ENCODE measurements around the gene NDUFB5.
A peak's percentile ranks its signal among the peaks of the same experiment; 100 is the strongest.

Gene NDUFB5

DNA sequence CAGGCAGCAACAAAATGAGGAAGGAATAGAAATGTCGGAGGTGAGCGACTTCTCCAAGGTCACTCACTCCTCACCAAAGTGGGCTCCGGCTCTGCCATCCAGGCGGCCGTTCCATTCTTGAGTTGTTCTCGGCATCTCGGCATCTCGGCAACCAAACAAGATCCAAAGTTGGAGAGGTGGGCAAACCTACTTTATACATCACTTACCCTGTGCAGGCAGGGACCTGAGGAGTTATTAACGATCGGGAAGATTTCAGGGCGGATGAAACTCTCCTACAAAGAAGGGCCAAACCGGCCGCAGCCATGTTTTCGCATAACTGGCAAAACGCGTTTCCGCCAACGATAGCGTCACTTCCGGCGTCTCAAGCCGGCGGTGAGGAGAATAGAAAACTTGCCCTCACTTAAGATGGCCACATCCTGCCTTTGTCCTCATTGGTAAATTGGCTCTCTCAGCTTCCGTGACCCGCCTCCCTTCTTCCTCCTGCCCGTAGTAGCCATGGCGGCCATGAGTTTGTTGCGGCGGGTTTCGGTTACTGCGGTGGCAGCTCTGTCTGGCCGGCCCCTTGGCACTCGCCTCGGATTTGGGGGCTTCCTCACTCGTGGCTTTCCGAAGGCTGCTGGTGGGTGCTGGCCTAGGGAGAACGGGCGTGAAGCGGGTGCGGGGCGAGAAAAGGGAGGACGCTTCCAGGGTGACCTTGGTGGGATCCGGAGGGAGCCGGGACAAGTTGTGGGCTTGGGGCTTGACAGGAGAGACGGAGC lies at the start of gene NDUFB5, which contains the start of gene MRPL47:
TSS of gene NDUFB5 (plus strand) at position 474 of the 758 bp plus-strand sequence. CDS start at position 496, 22 bp downstream.
TSS of gene MRPL47 (minus strand) at position 318 of the 758 bp plus-strand sequence. CDS start at position 304, 14 bp downstream.
- Histone ChIP-seq H3K9ac (peak within 1 kb of the TSS; percentile 88 to 96 (median 93)), H3K27ac (peak within 1 kb of the TSS; percentile 88 to 97 (median 93)), H3K36me3 (peaks cover 34 to 65% (median 43%) of the 10 kb centered on the region in 11 experiments), H4K20me1 (peaks cover 7 to 27% (median 18%) of the 10 kb centered on the region in 11 experiments; a peak in 12 of 22 replicates), H3K4me1 (peaks cover 27 to 47% (median 35%) of the 10 kb centered on the region in 10 experiments), H3K9me3 (replicated peaks in 1 of 11) (no peaks in the 10 kb centered on the region), H3K4me2 (peak within 1 kb of the TSS; percentile 88 to 95 (median 91)), H3K27me3 (no peaks in the 10 kb centered on the region), H3K4me3 (peak within 1 kb of the TSS; percentile 74 to 88 (median 82))
- TF ChIP-seq Cebpa-rat (IDR thresholded peaks at IDR 0.05) = no peak

GRCh38 chr3:179558742-179559364 lies 45.7 kb upstream of the NDUFB5 start:
- TF ChIP-seq Cebpa-rat (IDR thresholded peaks at IDR 0.05) = no peak
- H3K4me1 ChIP-seq = peaks cover 2 to 13% (median 10%) of the 10 kb centered on the region in 10 experiments
- H3K27me3 ChIP-seq = no peaks in the 10 kb centered on the region
- H3K27ac ChIP-seq = no peak overlapping the region
- no peaks in the 10 kb centered on the region for H3K9me3 ChIP-seq (replicated peaks in 1 of 11)
- peaks cover 0 to 6% (median 2%) of the 10 kb centered on the region in 11 experiments; a peak in 8 of 22 replicates for H4K20me1 ChIP-seq
- no peaks in the 10 kb centered on the region for H3K36me3 ChIP-seq
- H3K4me2 ChIP-seq = no peak overlapping the region
- H3K4me3 ChIP-seq = no peak overlapping the region
- H3K9ac ChIP-seq = no peak overlapping the region

GRCh38 chr3:179560791-179561190 lies 43.8 kb upstream of the NDUFB5 start:
- TF ChIP-seq Cebpa-rat (IDR thresholded peaks at IDR 0.05) = no peak
- peaks cover 0 to 25% (median 21%) of the 10 kb centered on the region in 11 experiments; a peak in 15 of 22 replicates for H4K20me1 ChIP-seq
- no peak overlapping the region for H3K4me2 ChIP-seq
- peaks cover 19 to 31% (median 24%) of the 10 kb centered on the region in 10 experiments for H3K4me1 ChIP-seq
- no peak overlapping the region for H3K4me3 ChIP-seq
- H3K9ac ChIP-seq = no peak overlapping the region
- H3K27ac ChIP-seq = no peak overlapping the region
- no peaks in the 10 kb centered on the region for H3K36me3 ChIP-seq
- H3K27me3 ChIP-seq = no peaks in the 10 kb centered on the region
- no peaks in the 10 kb centered on the region for H3K9me3 ChIP-seq (replicated peaks in 1 of 11)

GRCh38 chr3:179562591-179563270 lies 41.9 kb upstream of the NDUFB5 start, which contains the start of gene ACTL6A:
Gene ACTL6A, plus strand, starts transcription at chr3:179562926. Its CDS starts 167 bp downstream, at chr3:179563093.
- Histone ChIP-seq H3K4me3 (peak within 1 kb of the TSS; percentile 75 to 93 (median 88)), H3K9me3 (replicated peaks in 1 of 11) (no peaks in the 10 kb centered on the region), H4K20me1 (peaks cover 0 to 44% (median 40%) of the 10 kb centered on the region in 11 experiments; a peak in 17 of 22 replicates), H3K27me3 (no peaks in the 10 kb centered on the region), H3K36me3 (no peaks in the 10 kb centered on the region), H3K27ac (peak within 1 kb of the TSS in 10 of 11 experiments; percentile 63 to 96 (median 93); a peak in 21 of 22 replicates), H3K9ac (peak within 1 kb of the TSS; percentile 79 to 96 (median 94)), H3K4me2 (peak within 1 kb of the TSS; percentile 86 to 97 (median 95)), H3K4me1 (peaks cover 19 to 32% (median 25%) of the 10 kb centered on the region in 10 experiments)
- TF ChIP-seq Cebpa-rat (IDR thresholded peaks at IDR 0.05) = no peak

DNA sequence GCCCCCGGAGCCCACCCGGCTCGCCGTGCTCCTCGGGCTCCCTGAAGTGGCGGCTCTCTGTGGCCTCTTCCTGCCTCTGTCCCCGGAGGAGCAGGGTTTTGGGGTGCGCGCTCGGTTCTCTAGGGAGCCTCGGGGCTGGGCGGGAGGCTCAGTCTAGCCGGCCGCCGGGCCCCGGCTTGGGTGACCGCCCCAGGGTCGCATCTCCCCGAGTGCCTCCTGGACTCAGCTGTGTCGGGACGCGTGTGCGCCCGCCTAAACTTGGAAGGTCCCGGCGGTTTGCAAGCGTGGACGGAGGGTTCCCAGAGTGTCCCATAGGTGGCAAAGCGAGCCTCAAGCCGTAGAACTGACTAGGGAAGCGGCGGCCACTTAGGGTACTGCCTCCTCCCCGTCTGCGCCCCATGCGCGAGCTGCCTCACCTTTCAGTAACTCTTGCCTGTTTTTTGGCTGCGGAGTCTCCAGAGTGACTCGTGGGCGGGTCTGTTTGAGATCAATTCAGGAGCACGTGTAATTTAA lies 41.3 kb upstream of the NDUFB5 start:
- TF ChIP-seq Cebpa-rat (IDR thresholded peaks at IDR 0.05) = no peak

GRCh38 chr3:179565496-179565895 lies 39.1 kb upstream of the NDUFB5 start:
- no peak for TF ChIP-seq Cebpa-rat (IDR thresholded peaks at IDR 0.05)
- Histone ChIP-seq H3K4me1 (peaks cover 19 to 32% (median 25%) of the 10 kb centered on the region in 10 experiments), H3K27ac (no peak overlapping the region), H3K9ac (no peak overlapping the region), H4K20me1 (peaks cover 0 to 70% (median 59%) of the 10 kb centered on the region in 11 experiments; a peak in 17 of 22 replicates), H3K27me3 (no peaks in the 10 kb centered on the region), H3K9me3 (replicated peaks in 1 of 11) (no peaks in the 10 kb centered on the region), H3K4me2 (peak overlapping the region in 3 of 11 experiments; percentile 3 to 96 (median 25); a peak in 2 of 22 replicates), H3K4me3 (no peak overlapping the region), H3K36me3 (peaks cover 13 to 23% (median 17%) of the 10 kb centered on the region in 11 experiments)

More for the DNA sequence above, 41.3 kb upstream of the NDUFB5 start:
- peaks cover 19 to 32% (median 25%) of the 10 kb centered on the region in 10 experiments for H3K4me1 ChIP-seq
- peak overlapping the region; percentile 79 to 96 (median 94) for H3K9ac ChIP-seq
- peak overlapping the region in 10 of 11 experiments; percentile 63 to 96 (median 93); a peak in 21 of 22 replicates for H3K27ac ChIP-seq
- H3K4me3 ChIP-seq = peak overlapping the region; percentile 75 to 93 (median 88)
- no peaks in the 10 kb centered on the region for H3K27me3 ChIP-seq
- H3K36me3 ChIP-seq = peaks cover 0 to 2% (median 0%) of the 10 kb centered on the region in 11 experiments; a peak in 1 of 22 replicates
- peak overlapping the region; percentile 86 to 97 (median 95) for H3K4me2 ChIP-seq
- H3K9me3 ChIP-seq (replicated peaks in 1 of 11) = no peaks in the 10 kb centered on the region
- H4K20me1 ChIP-seq = peaks cover 0 to 50% (median 45%) of the 10 kb centered on the region in 11 experiments; a peak in 17 of 22 replicates

GRCh38 chr3:179580992-179581391 lies 23.6 kb upstream of the NDUFB5 start:
- no peak for TF ChIP-seq Cebpa-rat (IDR thresholded peaks at IDR 0.05)
- no peaks in the 10 kb centered on the region for H3K4me1 ChIP-seq
- no peak overlapping the region for H3K4me2 ChIP-seq
- H3K27ac ChIP-seq = no peak overlapping the region
- H3K4me3 ChIP-seq = no peak overlapping the region
- peaks cover 94 to 100% (median 97%) of the 10 kb centered on the region in 11 experiments for H3K36me3 ChIP-seq
- H3K9me3 ChIP-seq (replicated peaks in 1 of 11) = no peaks in the 10 kb centered on the region
- H3K27me3 ChIP-seq = no peaks in the 10 kb centered on the region
- H3K9ac ChIP-seq = no peak overlapping the region
- H4K20me1 ChIP-seq = peaks cover 0 to 16% (median 5%) of the 10 kb centered on the region in 11 experiments; a peak in 6 of 22 replicates

- H4K20me1 ChIP-seq = peaks cover 0 to 37% (median 6%) of the 10 kb centered on the region in 11 experiments; a peak in 13 of 22 replicates
- H3K9ac ChIP-seq = no peak overlapping the region
- no peak overlapping the region for H3K4me2 ChIP-seq
- H3K36me3 ChIP-seq = peaks cover 98 to 100% (median 100%) of the 10 kb centered on the region in 11 experiments
- no peaks in the 10 kb centered on the region for H3K27me3 ChIP-seq
- H3K4me1 ChIP-seq = no peaks in the 10 kb centered on the region
- no peak overlapping the region for H3K4me3 ChIP-seq
- no peak overlapping the region for H3K27ac ChIP-seq
- H3K9me3 ChIP-seq (replicated peaks in 1 of 11) = no peaks in the 10 kb centered on the region
- TF ChIP-seq Cebpa-rat (IDR thresholded peaks at IDR 0.05) = no peak
Observed at GRCh38 chr3:179589143-179589542, 15.5 kb upstream of the NDUFB5 start.

All from BLaER1 treated with 17β-estradiol and CSF1 and Interleukin-3, amounts not matched to agents 10 nM and 100 nM (cell line).